NCI-H446 treated with DMSO at 0.1 percent for 48 hours (cell line): ENCODE data around the gene MIPEP.

Experiments used
- DNase-seq: peaks from one replicate; lab custom pipeline; 2025; lab: John Stamatoyannopoulos, UW

Gene MIPEP

GRCh38 chr13:23680845-23681669 is 208.1 kb downstream of the MIPEP start:
- no peak for DNase-seq
